ENCODE results near the gene RPP21. TPM values are rescaled to one million over a fixed set of nuclear protein-coding genes. Genes with fewer than 3 reads are reported as not detected.

RPP21 gene
- 30.2 and 34.7 TPM in 2 replicates for total RNA-seq
- 16.7 and 20.5 TPM in 2 replicates for polyA plus RNA-seq
- 39.8 and 49.5 TPM in 2 replicates for polyA plus RNA-seq (2012)
- 6.2 and 19.2 TPM in 2 replicates for polyA minus RNA-seq (ENCODE audit: low replicate concordance)

- Histone ChIP-seq H3K27ac (ENCODE audit: insufficient read depth, low read length) (peak within 1 kb of the TSS; percentile 74), H3K4me3 (replicated peaks in 1 of 4; ENCODE audit: control extremely low read depth in 1 of 4, insufficient read depth in 1 of 4, low read depth in 3 of 4, low read length in 4 of 4) (peak within 1 kb of the TSS; percentile 78 to 81 (median 80))
Observed at GRCh38 chr6:30344868-30345671, at the start of gene RPP21. Gene RPP21 (plus strand): TSS chr6:30345156. CDS start chr6:30345172, 16 bp downstream.

DNA sequence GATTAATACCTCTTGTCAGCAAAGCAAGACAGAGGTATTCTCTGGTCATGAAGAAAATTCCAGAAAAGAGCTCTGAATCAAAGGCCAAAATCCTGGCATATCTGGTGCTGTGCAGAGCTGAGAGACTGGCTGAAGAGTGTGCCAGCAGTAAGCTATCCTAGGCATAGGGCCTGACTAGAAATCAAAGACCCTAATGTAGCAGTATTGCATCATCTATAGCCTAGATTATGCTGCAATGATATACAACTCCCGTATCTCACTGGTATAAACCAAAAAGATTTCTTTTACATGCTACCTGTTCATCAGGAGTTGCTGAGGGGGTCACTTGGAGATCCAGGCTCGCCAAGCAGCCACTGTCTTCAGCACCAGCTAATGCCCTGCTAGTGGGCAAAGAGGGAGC lies 49.1 kb upstream of the RPP21 start:
- Histone ChIP-seq H3K9me3 (ENCODE audit: control insufficient read depth, insufficient read depth, low read depth, low read length) (no peaks in the 10 kb centered on the region), H3K4me2 (ENCODE audit: extremely low read depth, insufficient read depth, low read length) (no peak overlapping the region), H3K4me3 (replicated peaks in 1 of 4; ENCODE audit: control extremely low read depth in 1 of 4, insufficient read depth in 1 of 4, low read depth in 3 of 4, low read length in 4 of 4) (no peak overlapping the region), H3K27ac (ENCODE audit: insufficient read depth, low read length) (no peak overlapping the region), H3K79me2 (ENCODE audit: control insufficient read depth, insufficient read depth, low read length) (no peaks in the 10 kb centered on the region), H2AFZ (ENCODE audit: low read length) (no peak overlapping the region), H3K36me3 (ENCODE audit: control insufficient read depth, insufficient read depth, low read length) (peaks cover 8% of the 10 kb centered on the region), H3K4me1 (ENCODE audit: control insufficient read depth, extremely low read depth, insufficient read depth, low read length) (no peaks in the 10 kb centered on the region), H3K9ac (ENCODE audit: insufficient read depth, low read length) (no peak overlapping the region), H3K27me3 (ENCODE audit: control insufficient read depth, insufficient read depth, low read length) (no peaks in the 10 kb centered on the region), H4K20me1 (ENCODE audit: control insufficient read depth, extremely low read depth, insufficient read depth, low read length) (no peaks in the 10 kb centered on the region)
- TF ChIP-seq EZH2 (IDR thresholded peaks at IDR 0.05; ENCODE audit: low read length, missing control alignments) (no peak), CTCF (conservative IDR thresholded peaks at IDR 0.05 in 1 of 2, IDR thresholded peaks at IDR 0.05 in 1 of 2; ENCODE audit: low read depth in 1 of 2, low read length in 2 of 2) (no peak)
- no peak for DNase-seq (ENCODE audit: low read depth in 2 of 2)

More at GRCh38 chr6:30344868-30345671, at the start of gene RPP21:
- no peaks in the 10 kb centered on the region for H3K9me3 ChIP-seq (ENCODE audit: control insufficient read depth, insufficient read depth, low read depth, low read length)
- peak within 1 kb of the TSS; percentile 92 for H3K4me2 ChIP-seq (ENCODE audit: extremely low read depth, insufficient read depth, low read length)
- H3K27me3 ChIP-seq (ENCODE audit: control insufficient read depth, insufficient read depth, low read length): no peaks in the 10 kb centered on the region
- no peak for TF ChIP-seq EZH2 (IDR thresholded peaks at IDR 0.05; ENCODE audit: low read length, missing control alignments)
- no peak for TF ChIP-seq CTCF (conservative IDR thresholded peaks at IDR 0.05 in 1 of 2, IDR thresholded peaks at IDR 0.05 in 1 of 2; ENCODE audit: low read depth in 1 of 2, low read length in 2 of 2)
- no peaks in the 10 kb centered on the region for H3K4me1 ChIP-seq (ENCODE audit: control insufficient read depth, extremely low read depth, insufficient read depth, low read length)
- peaks cover 7% of the 10 kb centered on the region for H3K36me3 ChIP-seq (ENCODE audit: control insufficient read depth, insufficient read depth, low read length)
- no peaks in the 10 kb centered on the region for H3K79me2 ChIP-seq (ENCODE audit: control insufficient read depth, insufficient read depth, low read length)
- peak within 1 kb of the TSS; percentile 94 for H3K9ac ChIP-seq (ENCODE audit: insufficient read depth, low read length)
- peak; percentile 74 to 78 for DNase-seq (ENCODE audit: low read depth in 2 of 2)
- no peaks in the 10 kb centered on the region for H4K20me1 ChIP-seq (ENCODE audit: control insufficient read depth, extremely low read depth, insufficient read depth, low read length)
- peak within 1 kb of the TSS; percentile 94 for H2AFZ ChIP-seq (ENCODE audit: low read length)

DNA sequence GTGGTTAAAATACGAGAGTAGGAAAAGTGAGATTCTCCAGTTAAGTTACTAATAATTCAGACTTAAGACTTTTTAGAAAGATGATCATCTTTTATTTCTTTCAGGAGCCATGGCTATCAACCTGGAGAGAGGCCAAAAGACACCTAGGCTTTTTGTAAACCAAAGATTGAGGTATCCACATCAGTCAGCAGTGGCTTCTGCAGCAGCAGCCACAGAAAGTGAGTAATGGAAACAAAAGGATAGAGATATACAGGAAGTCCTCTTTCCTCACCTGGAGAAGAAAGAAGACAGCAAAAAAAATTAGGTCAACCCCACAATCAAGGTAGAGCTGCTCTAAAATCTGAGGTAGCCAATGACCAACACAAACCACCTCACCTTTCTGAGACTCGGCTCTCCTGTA lies 41.0 kb upstream of the RPP21 start:
- no peak for TF ChIP-seq CTCF (conservative IDR thresholded peaks at IDR 0.05 in 1 of 2, IDR thresholded peaks at IDR 0.05 in 1 of 2; ENCODE audit: low read depth in 1 of 2, low read length in 2 of 2)
- no peak for TF ChIP-seq EZH2 (IDR thresholded peaks at IDR 0.05; ENCODE audit: low read length, missing control alignments)
- Histone ChIP-seq H4K20me1 (ENCODE audit: control insufficient read depth, extremely low read depth, insufficient read depth, low read length) (no peaks in the 10 kb centered on the region), H3K4me2 (ENCODE audit: extremely low read depth, insufficient read depth, low read length) (no peak overlapping the region), H3K4me3 (replicated peaks in 1 of 4; ENCODE audit: control extremely low read depth in 1 of 4, insufficient read depth in 1 of 4, low read depth in 3 of 4, low read length in 4 of 4) (no peak overlapping the region), H3K27me3 (ENCODE audit: control insufficient read depth, insufficient read depth, low read length) (no peaks in the 10 kb centered on the region), H3K36me3 (ENCODE audit: control insufficient read depth, insufficient read depth, low read length) (peaks cover 2% of the 10 kb centered on the region), H3K79me2 (ENCODE audit: control insufficient read depth, insufficient read depth, low read length) (peaks cover 8% of the 10 kb centered on the region), H3K4me1 (ENCODE audit: control insufficient read depth, extremely low read depth, insufficient read depth, low read length) (no peaks in the 10 kb centered on the region), H3K9me3 (ENCODE audit: control insufficient read depth, insufficient read depth, low read depth, low read length) (no peaks in the 10 kb centered on the region), H3K9ac (ENCODE audit: insufficient read depth, low read length) (no peak overlapping the region), H2AFZ (ENCODE audit: low read length) (no peak overlapping the region), H3K27ac (ENCODE audit: insufficient read depth, low read length) (no peak overlapping the region)
- no peak for DNase-seq (ENCODE audit: low read depth in 2 of 2)

Measured in fibroblast of lung (primary cell).